GM12878 (cell line): ENCODE data around the gene JMJD7.

Source experiments
- CREM ChIP-seq: IDR thresholded peaks from 2 replicates; pipeline ENCODE4 v1.6.1; 2014; ENCODE audit warnings: antibody characterized with exemption, low read depth
- HCFC1 ChIP-seq: fragments of 150-350 bp; IDR thresholded peaks from 2 replicates; pipeline ENCODE4 v1.6.1; 2014; ENCODE audit warnings: low read length
- JUND ChIP-seq: IDR thresholded peaks from 2 replicates; pipeline ENCODE4 v1.6.1; 2012; ENCODE audit warnings: low read depth, mild to moderate bottlenecking, low read length, improper control_type of control experiment, moderate library complexity
- MXI1 ChIP-seq: fragments of 150-350 bp; IDR thresholded peaks from 2 replicates; pipeline ENCODE4 v1.6.1; 2011; ENCODE audit warnings: low read depth, mild to moderate bottlenecking, inconsistent platforms, low read length, improper control_type of control experiment
- NBN ChIP-seq: fragments of 450-650 bp; IDR thresholded peaks from 2 replicates; pipeline ENCODE4 v1.6.1; 2016
- SREBF2 ChIP-seq: IDR thresholded peaks from 2 replicates; pipeline ENCODE4 v1.6.1; 2012; ENCODE audit warnings: mild to moderate bottlenecking, low read length
- TAF1 ChIP-seq: IDR thresholded peaks from 2 replicates; pipeline ENCODE4 v1.6.1; 2011; ENCODE audit warnings: mild to moderate bottlenecking, low read depth, low read length, borderline replicate concordance
- ZNF274 ChIP-seq: IDR thresholded peaks from one replicate; pipeline ENCODE4 v1.8.0; 2011; ENCODE audit not compliant: insufficient read length, insufficient read depth
- TF ChIP-seq, protein P1 (sequence below): IDR thresholded peaks from 2 replicates; pipeline ENCODE4 v1.6.1; 2012; ENCODE audit warnings: low read depth, low read length, improper control_type of control experiment
- TF ChIP-seq, protein P2 (sequence below), 3 experiments: IDR thresholded peaks in 2 of 3; conservative IDR thresholded peaks in 1 of 3; 2 replicates each; pipeline ENCODE4 v1.5.1; 2011; ENCODE audit warnings: low read depth in 3 of 3, low read length in 3 of 3, mild to moderate bottlenecking in 3 of 3, control low read depth in 2 of 3, moderate library complexity in 2 of 3, inconsistent platforms in 1 of 3, mixed read lengths in 1 of 3; ENCODE audit not compliant: control insufficient read depth in 2 of 3, insufficient read depth in 1 of 3; ENCODE audit errors: extremely low read depth in 1 of 3

DNA sequence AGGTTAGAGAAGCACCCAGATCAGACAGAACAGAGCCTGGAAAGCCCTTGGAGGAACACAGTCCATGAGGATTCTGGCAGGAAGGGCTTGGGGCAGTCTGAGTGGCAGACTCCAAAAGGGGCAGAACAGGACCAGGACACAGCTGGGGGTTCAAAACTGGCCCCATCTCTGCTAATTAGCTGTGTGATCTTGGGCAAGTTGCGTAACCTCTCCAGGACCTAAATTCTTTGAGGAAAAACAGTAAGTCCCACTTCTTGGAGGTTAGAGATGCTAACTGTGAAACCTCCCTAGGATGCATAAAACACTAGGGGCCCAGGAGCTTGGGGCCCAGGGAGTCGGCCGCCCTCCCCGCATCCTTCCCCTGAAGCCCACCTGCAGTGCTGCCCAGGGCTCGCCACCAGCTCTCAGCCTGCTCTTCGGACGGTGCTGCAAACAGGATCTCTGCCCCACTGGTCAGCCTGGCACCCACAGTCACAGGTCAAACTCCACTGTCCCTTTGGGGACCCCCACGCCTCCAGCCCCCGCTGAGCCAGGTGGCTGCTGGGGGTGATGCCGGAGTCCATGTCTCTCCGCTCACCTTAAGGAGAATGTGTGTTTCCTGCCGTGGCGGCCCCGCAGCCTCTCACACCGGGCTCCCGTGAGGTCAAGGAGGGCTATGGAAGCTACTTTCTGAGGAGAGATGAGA lies 22.7 kb downstream of the JMJD7 start:
- no peak for TF ChIP-seq NBN
- TF ChIP-seq MXI1, result no peak
- no peak for TF ChIP-seq TAF1
- TF ChIP-seq JUND, result no peak
- TF ChIP-seq, protein P1, sequence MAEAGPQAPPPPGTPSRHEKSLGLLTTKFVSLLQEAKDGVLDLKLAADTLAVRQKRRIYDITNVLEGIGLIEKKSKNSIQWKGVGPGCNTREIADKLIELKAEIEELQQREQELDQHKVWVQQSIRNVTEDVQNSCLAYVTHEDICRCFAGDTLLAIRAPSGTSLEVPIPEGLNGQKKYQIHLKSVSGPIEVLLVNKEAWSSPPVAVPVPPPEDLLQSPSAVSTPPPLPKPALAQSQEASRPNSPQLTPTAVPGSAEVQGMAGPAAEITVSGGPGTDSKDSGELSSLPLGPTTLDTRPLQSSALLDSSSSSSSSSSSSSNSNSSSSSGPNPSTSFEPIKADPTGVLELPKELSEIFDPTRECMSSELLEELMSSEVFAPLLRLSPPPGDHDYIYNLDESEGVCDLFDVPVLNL, result no peak
- TF ChIP-seq HCFC1, result no peak
- TF ChIP-seq, protein P2, sequence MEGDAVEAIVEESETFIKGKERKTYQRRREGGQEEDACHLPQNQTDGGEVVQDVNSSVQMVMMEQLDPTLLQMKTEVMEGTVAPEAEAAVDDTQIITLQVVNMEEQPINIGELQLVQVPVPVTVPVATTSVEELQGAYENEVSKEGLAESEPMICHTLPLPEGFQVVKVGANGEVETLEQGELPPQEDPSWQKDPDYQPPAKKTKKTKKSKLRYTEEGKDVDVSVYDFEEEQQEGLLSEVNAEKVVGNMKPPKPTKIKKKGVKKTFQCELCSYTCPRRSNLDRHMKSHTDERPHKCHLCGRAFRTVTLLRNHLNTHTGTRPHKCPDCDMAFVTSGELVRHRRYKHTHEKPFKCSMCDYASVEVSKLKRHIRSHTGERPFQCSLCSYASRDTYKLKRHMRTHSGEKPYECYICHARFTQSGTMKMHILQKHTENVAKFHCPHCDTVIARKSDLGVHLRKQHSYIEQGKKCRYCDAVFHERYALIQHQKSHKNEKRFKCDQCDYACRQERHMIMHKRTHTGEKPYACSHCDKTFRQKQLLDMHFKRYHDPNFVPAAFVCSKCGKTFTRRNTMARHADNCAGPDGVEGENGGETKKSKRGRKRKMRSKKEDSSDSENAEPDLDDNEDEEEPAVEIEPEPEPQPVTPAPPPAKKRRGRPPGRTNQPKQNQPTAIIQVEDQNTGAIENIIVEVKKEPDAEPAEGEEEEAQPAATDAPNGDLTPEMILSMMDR (IDR thresholded peaks at IDR 0.05 in 2 of 3, conservative IDR thresholded peaks at IDR 0.05 in 1 of 3; ENCODE audit: control insufficient read depth in 2 of 3, extremely low read depth in 1 of 3, insufficient read depth in 1 of 3, low read depth in 3 of 3, low read length in 3 of 3), result no peak
- no peak for TF ChIP-seq SREBF2
- TF ChIP-seq CREM, result no peak
- no peak for TF ChIP-seq ZNF274
